HepG2 (cell line): ENCODE data around the gene RER1. TPM values are rescaled to one million over a fixed set of nuclear protein-coding genes. Genes with fewer than 3 reads are reported as not detected.

Experiments used
- CEBPG ChIP-seq: IDR thresholded peaks from 2 replicates; pipeline ENCODE4 v1.6.1; 2016
- CENPT ChIP-seq: sonication (generic); formaldehyde crosslinking; IDR thresholded peaks from 2 replicates; pipeline ENCODE4 v1.8.0; 2022; ENCODE audit warnings: low read depth, mild to moderate bottlenecking, moderate library complexity, missing genetic modification reagents
- FOSL1 ChIP-seq: sonication (generic); formaldehyde crosslinking; IDR thresholded peaks from 2 replicates; pipeline ENCODE4 v1.9.0; 2021; ENCODE audit warnings: missing genetic modification reagents, borderline replicate concordance
- FOXJ3 ChIP-seq: sonication (generic); formaldehyde crosslinking; IDR thresholded peaks from 2 replicates; pipeline ENCODE4 v1.4.0; 2020; ENCODE audit warnings: missing genetic modification reagents, mild to moderate bottlenecking, borderline replicate concordance
- GATAD2A ChIP-seq: IDR thresholded peaks from 2 replicates; pipeline ENCODE4 v1.6.1; 2016
- HIVEP1 ChIP-seq: sonication (generic); formaldehyde crosslinking; IDR thresholded peaks from 2 replicates; pipeline ENCODE4 v1.4.0; 2020; ENCODE audit warnings: mild to moderate bottlenecking, missing genetic modification reagents
- IRF2 ChIP-seq: IDR thresholded peaks from 2 replicates; pipeline ENCODE4 v1.6.1; 2018; ENCODE audit warnings: missing genetic modification reagents, missing compliant biosample characterization
- NCOR1 ChIP-seq: fragments of 200-600 bp; sonication (generic); IDR thresholded peaks from 2 replicates; pipeline ENCODE4 v1.7.0; 2017; ENCODE audit warnings: antibody characterized with exemption, low read length, borderline replicate concordance
- RCOR2 ChIP-seq: IDR thresholded peaks from 2 replicates; pipeline ENCODE4 v1.6.1; 2016; ENCODE audit warnings: missing biosample characterization, missing genetic modification reagents
- RFXANK ChIP-seq: IDR thresholded peaks from 2 replicates; pipeline ENCODE4 v1.6.1; 2016
- SIN3B ChIP-seq: fragments of 150-350 bp; IDR thresholded peaks from 2 replicates; pipeline ENCODE4 v1.6.1; 2014; ENCODE audit warnings: low read length
- SOX6 ChIP-seq, 2 experiments: fragments of 450-650 bp in 1 of 2; sonication (generic) in 1 of 2; formaldehyde crosslinking in 1 of 2; IDR thresholded peaks; 2 replicates each; pipeline versions ENCODE4 v1.4.0 to v1.6.1; 2017 to 2020; ENCODE audit warnings: antibody characterized with exemption in 1 of 2, mild to moderate bottlenecking in 1 of 2, missing genetic modification reagents in 1 of 2
- ZFAT ChIP-seq: sonication (generic); formaldehyde crosslinking; conservative IDR thresholded peaks from 2 replicates; pipeline ENCODE4 v1.8.1; 2023; ENCODE audit warnings: missing genetic modification reagents, inconsistent platforms
- ZMYM3 ChIP-seq: sonication (generic); formaldehyde crosslinking; IDR thresholded peaks from 2 replicates; pipeline ENCODE4 v1.5.1; 2020; ENCODE audit warnings: mild to moderate bottlenecking, missing genetic modification reagents
- ZNF749 ChIP-seq: sonication (generic); formaldehyde crosslinking; IDR thresholded peaks from 2 replicates; pipeline ENCODE4 v1.8.0; 2022; ENCODE audit warnings: mild to moderate bottlenecking, missing genetic modification reagents, moderate library complexity, borderline replicate concordance
- polyA plus RNA-seq, 8 experiments: library from polyadenylated mRNA; depleted of rRNA in 3 of 8; stranded (reverse) in 7 of 8; unstranded in 1 of 8; fragments of >200 nt; fragmentation: Illumina TruSeq in 4 of 8; extraction: Trizol in 4 of 8; gene quantifications; 2 replicates each; pipeline versions ENCODE4 v1.2.1 to v1.2.3, GENCODE V29; 2011 to 2016; ENCODE audit warnings: low read depth in 4 of 8, missing spikeins in 1 of 8, mixed read lengths in 1 of 8; ENCODE audit not compliant: insufficient read depth in 1 of 8
- total RNA-seq, 5 experiments: library from RNA; depleted of rRNA; stranded (reverse); fragments of >200 nt; fragmentation: Illumina TruSeq; extraction: Trizol; gene quantifications; 2 replicates each; pipeline ENCODE4 v1.2.3, GENCODE V29; 2016; ENCODE audit warnings: low read depth in 1 of 5
- TF ChIP-seq, protein P1 (sequence below): IDR thresholded peaks from 2 replicates; pipeline ENCODE4 v1.6.1; 2016; ENCODE audit warnings: low read depth, missing genetic modification reagents, missing compliant biosample characterization
- TF ChIP-seq, protein P2 (sequence below), 2 experiments: sonication (generic) in 1 of 2; formaldehyde crosslinking in 1 of 2; IDR thresholded peaks; 2 replicates each; pipeline versions ENCODE4 v1.4.0 to v1.6.1; 2018 to 2020; ENCODE audit warnings: missing genetic modification reagents in 2 of 2, borderline replicate concordance in 1 of 2, low read depth in 1 of 2, mild to moderate bottlenecking in 1 of 2, missing biosample characterization in 1 of 2
- TF ChIP-seq, protein P3 (sequence below): conservative IDR thresholded peaks from 2 replicates; pipeline ENCODE4 v1.6.1; 2018; ENCODE audit warnings: missing genetic modification reagents
- TF ChIP-seq, protein P4 (sequence below): sonication (generic); formaldehyde crosslinking; IDR thresholded peaks from 2 replicates; pipeline ENCODE4 v1.4.0; 2020; ENCODE audit warnings: missing genetic modification reagents

RER1 gene
- total and polyA plus RNA-seq, 2 of the 13 experiments (the other 11 are each of a cell fraction or from before 2014, with no cell fraction given), result 128 to 164 TPM

DNA sequence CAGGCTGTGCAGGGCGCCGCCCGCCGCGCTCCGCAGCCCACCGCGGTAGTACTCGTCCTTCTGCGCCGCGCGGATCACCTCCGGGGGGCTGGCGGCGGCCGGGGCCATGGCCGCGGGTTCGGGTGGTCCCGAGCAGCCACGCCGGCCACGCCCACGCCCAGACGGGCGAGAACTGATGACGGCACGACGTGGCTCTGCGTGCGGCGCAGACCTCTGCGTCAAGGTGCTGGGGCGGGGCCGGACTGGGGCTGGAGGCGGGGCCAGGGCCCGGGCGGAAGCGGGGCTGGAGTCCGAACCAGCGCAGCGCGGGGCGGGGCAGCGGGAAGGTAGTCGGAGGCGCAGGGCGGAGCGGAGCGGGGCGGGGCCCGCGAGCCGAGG, 20.7 kb downstream of the RER1 start, which contains the start of gene PEX10 (continued):
- TF ChIP-seq, protein P1, sequence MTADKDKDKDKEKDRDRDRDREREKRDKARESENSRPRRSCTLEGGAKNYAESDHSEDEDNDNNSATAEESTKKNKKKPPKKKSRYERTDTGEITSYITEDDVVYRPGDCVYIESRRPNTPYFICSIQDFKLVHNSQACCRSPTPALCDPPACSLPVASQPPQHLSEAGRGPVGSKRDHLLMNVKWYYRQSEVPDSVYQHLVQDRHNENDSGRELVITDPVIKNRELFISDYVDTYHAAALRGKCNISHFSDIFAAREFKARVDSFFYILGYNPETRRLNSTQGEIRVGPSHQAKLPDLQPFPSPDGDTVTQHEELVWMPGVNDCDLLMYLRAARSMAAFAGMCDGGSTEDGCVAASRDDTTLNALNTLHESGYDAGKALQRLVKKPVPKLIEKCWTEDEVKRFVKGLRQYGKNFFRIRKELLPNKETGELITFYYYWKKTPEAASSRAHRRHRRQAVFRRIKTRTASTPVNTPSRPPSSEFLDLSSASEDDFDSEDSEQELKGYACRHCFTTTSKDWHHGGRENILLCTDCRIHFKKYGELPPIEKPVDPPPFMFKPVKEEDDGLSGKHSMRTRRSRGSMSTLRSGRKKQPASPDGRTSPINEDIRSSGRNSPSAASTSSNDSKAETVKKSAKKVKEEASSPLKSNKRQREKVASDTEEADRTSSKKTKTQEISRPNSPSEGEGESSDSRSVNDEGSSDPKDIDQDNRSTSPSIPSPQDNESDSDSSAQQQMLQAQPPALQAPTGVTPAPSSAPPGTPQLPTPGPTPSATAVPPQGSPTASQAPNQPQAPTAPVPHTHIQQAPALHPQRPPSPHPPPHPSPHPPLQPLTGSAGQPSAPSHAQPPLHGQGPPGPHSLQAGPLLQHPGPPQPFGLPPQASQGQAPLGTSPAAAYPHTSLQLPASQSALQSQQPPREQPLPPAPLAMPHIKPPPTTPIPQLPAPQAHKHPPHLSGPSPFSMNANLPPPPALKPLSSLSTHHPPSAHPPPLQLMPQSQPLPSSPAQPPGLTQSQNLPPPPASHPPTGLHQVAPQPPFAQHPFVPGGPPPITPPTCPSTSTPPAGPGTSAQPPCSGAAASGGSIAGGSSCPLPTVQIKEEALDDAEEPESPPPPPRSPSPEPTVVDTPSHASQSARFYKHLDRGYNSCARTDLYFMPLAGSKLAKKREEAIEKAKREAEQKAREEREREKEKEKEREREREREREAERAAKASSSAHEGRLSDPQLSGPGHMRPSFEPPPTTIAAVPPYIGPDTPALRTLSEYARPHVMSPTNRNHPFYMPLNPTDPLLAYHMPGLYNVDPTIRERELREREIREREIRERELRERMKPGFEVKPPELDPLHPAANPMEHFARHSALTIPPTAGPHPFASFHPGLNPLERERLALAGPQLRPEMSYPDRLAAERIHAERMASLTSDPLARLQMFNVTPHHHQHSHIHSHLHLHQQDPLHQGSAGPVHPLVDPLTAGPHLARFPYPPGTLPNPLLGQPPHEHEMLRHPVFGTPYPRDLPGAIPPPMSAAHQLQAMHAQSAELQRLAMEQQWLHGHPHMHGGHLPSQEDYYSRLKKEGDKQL (CRISPR knock-in tag), result no peak
- TF ChIP-seq HIVEP1 (CRISPR knock-in tag), result no peak
- TF ChIP-seq CENPT, result no peak; the same call in 1 of the 2 replicates
- TF ChIP-seq NCOR1, result no peak
- TF ChIP-seq, protein P2, sequence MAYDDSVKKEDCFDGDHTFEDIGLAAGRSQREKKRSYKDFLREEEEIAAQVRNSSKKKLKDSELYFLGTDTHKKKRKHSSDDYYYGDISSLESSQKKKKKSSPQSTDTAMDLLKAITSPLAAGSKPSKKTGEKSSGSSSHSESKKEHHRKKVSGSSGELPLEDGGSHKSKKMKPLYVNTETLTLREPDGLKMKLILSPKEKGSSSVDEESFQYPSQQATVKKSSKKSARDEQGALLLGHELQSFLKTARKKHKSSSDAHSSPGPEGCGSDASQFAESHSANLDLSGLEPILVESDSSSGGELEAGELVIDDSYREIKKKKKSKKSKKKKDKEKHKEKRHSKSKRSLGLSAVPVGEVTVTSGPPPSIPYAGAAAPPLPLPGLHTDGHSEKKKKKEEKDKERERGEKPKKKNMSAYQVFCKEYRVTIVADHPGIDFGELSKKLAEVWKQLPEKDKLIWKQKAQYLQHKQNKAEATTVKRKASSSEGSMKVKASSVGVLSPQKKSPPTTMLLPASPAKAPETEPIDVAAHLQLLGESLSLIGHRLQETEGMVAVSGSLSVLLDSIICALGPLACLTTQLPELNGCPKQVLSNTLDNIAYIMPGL (CRISPR knock-in tag; IDR thresholded peaks at IDR 0.05; ENCODE audit: borderline replicate concordance in 1 of 2, low read depth in 1 of 2), result peak in 1 of 2 experiments; percentile 1; a peak in 1 of 4 replicates
- 0 out of 2 replicates have a peak, but pooled peaks have one; percentile 21 for TF ChIP-seq IRF2 (CRISPR knock-in tag)
- TF ChIP-seq, protein P3, sequence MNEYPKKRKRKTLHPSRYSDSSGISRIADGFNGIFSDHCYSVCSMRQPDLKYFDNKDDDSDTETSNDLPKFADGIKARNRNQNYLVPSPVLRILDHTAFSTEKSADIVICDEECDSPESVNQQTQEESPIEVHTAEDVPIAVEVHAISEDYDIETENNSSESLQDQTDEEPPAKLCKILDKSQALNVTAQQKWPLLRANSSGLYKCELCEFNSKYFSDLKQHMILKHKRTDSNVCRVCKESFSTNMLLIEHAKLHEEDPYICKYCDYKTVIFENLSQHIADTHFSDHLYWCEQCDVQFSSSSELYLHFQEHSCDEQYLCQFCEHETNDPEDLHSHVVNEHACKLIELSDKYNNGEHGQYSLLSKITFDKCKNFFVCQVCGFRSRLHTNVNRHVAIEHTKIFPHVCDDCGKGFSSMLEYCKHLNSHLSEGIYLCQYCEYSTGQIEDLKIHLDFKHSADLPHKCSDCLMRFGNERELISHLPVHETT (CRISPR knock-in tag), result no peak; the same call in 1 of the 2 replicates
- TF ChIP-seq ZFAT (CRISPR knock-in tag), result no peak
- no peak for TF ChIP-seq GATAD2A (CRISPR knock-in tag)
- TF ChIP-seq RFXANK (CRISPR knock-in tag), result no peak
- TF ChIP-seq RCOR2, result no peak
- TF ChIP-seq FOXJ3 (CRISPR knock-in tag), result no peak
- no peak for TF ChIP-seq SOX6 (IDR thresholded peaks at IDR 0.05)
- TF ChIP-seq SOX6 (CRISPR knock-in tag; IDR thresholded peaks at IDR 0.05), result no peak
- TF ChIP-seq FOSL1, result 0 out of 2 replicates have a peak, but pooled peaks have one; percentile 1
- no peak for TF ChIP-seq ZNF749
- no peak for TF ChIP-seq ZMYM3 (CRISPR knock-in tag)
- peak; percentile 86 for TF ChIP-seq SIN3B
- TF ChIP-seq CEBPG (CRISPR knock-in tag), result no peak
- TF ChIP-seq, protein P4, sequence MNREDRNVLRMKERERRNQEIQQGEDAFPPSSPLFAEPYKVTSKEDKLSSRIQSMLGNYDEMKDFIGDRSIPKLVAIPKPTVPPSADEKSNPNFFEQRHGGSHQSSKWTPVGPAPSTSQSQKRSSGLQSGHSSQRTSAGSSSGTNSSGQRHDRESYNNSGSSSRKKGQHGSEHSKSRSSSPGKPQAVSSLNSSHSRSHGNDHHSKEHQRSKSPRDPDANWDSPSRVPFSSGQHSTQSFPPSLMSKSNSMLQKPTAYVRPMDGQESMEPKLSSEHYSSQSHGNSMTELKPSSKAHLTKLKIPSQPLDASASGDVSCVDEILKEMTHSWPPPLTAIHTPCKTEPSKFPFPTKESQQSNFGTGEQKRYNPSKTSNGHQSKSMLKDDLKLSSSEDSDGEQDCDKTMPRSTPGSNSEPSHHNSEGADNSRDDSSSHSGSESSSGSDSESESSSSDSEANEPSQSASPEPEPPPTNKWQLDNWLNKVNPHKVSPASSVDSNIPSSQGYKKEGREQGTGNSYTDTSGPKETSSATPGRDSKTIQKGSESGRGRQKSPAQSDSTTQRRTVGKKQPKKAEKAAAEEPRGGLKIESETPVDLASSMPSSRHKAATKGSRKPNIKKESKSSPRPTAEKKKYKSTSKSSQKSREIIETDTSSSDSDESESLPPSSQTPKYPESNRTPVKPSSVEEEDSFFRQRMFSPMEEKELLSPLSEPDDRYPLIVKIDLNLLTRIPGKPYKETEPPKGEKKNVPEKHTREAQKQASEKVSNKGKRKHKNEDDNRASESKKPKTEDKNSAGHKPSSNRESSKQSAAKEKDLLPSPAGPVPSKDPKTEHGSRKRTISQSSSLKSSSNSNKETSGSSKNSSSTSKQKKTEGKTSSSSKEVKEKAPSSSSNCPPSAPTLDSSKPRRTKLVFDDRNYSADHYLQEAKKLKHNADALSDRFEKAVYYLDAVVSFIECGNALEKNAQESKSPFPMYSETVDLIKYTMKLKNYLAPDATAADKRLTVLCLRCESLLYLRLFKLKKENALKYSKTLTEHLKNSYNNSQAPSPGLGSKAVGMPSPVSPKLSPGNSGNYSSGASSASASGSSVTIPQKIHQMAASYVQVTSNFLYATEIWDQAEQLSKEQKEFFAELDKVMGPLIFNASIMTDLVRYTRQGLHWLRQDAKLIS (CRISPR knock-in tag), result no peak
